ENCODE data around the gene PCNT. TPM values are rescaled to one million over a fixed set of nuclear protein-coding genes. Genes with fewer than 3 reads are reported as not detected.

PCNT gene
- total RNA-seq, 3 donors from 2014 or later (not counting 1 experiment from before 2014, with no cell fraction given) = 83.6 to 94.9 (median 84.0) TPM

DNA sequence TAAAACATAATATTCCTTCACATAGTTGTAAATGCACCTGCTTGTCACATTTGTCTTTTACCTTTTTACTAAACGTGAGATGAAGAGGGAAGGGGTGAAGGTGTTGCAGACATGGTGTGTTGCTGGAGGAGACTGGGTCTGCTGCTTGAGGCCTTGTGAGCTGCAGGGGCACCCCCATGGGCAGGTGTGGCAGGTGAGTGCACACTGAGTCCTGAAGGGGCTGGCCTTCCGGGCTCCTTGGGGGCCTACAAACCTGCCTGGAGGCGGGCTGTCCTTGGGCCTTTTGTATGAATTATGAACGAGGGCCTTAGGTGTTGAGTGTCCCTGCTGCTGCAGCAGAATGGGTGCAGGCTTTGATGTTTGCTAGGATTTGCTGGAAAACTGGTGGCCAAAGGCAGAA is 3.8 kb downstream of the PCNT start:
- no peak overlapping the region for H3K27ac Mint-ChIP-seq
- no peak overlapping the region for H3K4me3 Mint-ChIP-seq
- Histone ChIP-seq H3K27me3 (ENCODE audit: control insufficient read depth, insufficient read depth, low read length) (no peaks in the 10 kb centered on the region), H3K9me3 (ENCODE audit: control insufficient read depth, insufficient read depth, low read length) (no peaks in the 10 kb centered on the region), H3K4me1 (ENCODE audit: control insufficient read depth, insufficient read depth, low read length) (peaks cover 14% of the 10 kb centered on the region), H3K27ac (ENCODE audit: low read length) (no peak overlapping the region), H3K36me3 (ENCODE audit: control insufficient read depth, insufficient read depth, low read length) (peaks cover 9% of the 10 kb centered on the region), H3K4me3 (ENCODE audit: low read length) (no peak overlapping the region)
- H3K9me3 Mint-ChIP-seq = no peaks in the 10 kb centered on the region
- ATAC-seq (no peak), DNase-seq (no peak)
- WGBS (ENCODE audit: insufficient coverage) = 99% methylated on average over 4 of the region's 4 CpGs
- H3K4me1 Mint-ChIP-seq = peaks cover 17 to 24% of the 10 kb centered on the region in 2 donors
- TF ChIP-seq, protein P1, sequence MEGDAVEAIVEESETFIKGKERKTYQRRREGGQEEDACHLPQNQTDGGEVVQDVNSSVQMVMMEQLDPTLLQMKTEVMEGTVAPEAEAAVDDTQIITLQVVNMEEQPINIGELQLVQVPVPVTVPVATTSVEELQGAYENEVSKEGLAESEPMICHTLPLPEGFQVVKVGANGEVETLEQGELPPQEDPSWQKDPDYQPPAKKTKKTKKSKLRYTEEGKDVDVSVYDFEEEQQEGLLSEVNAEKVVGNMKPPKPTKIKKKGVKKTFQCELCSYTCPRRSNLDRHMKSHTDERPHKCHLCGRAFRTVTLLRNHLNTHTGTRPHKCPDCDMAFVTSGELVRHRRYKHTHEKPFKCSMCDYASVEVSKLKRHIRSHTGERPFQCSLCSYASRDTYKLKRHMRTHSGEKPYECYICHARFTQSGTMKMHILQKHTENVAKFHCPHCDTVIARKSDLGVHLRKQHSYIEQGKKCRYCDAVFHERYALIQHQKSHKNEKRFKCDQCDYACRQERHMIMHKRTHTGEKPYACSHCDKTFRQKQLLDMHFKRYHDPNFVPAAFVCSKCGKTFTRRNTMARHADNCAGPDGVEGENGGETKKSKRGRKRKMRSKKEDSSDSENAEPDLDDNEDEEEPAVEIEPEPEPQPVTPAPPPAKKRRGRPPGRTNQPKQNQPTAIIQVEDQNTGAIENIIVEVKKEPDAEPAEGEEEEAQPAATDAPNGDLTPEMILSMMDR (IDR thresholded peaks at IDR 0.05) = no peak
- H3K27me3 Mint-ChIP-seq (ENCODE audit: low read depth in 2 of 2) = no peaks in the 10 kb centered on the region
- H3K36me3 Mint-ChIP-seq = no peaks in the 10 kb centered on the region
- intact Hi-C loops (cut with micrococcal nuclease) = loop anchor here (10.0 kb wide), 1 partner anchor 127 kb away; the partner anchor contains the start of gene DIP2A

GRCh38 chr21:46328151-46328550 is 4.2 kb downstream of the PCNT start:
- no peak for DNase-seq
- no peak for ATAC-seq
- no peaks in the 10 kb centered on the region for H3K27me3 ChIP-seq (ENCODE audit: control insufficient read depth, insufficient read depth, low read length)
- no peak overlapping the region for H3K4me3 ChIP-seq (ENCODE audit: low read length)
- no peaks in the 10 kb centered on the region for H3K9me3 Mint-ChIP-seq
- no peaks in the 10 kb centered on the region for H3K27me3 Mint-ChIP-seq (ENCODE audit: low read depth in 2 of 2)
- intact Hi-C loops (cut with micrococcal nuclease) = loop anchor here (10.0 kb wide), 1 partner anchor 127 kb away; the partner anchor contains the start of gene DIP2A
- H3K36me3 ChIP-seq (ENCODE audit: control insufficient read depth, insufficient read depth, low read length) = peaks cover 9% of the 10 kb centered on the region
- no peak overlapping the region for H3K4me3 Mint-ChIP-seq
- H3K36me3 Mint-ChIP-seq = no peaks in the 10 kb centered on the region
- no peak overlapping the region for H3K27ac ChIP-seq (ENCODE audit: low read length)
- TF ChIP-seq, protein P1 (IDR thresholded peaks at IDR 0.05) = no peak
- H3K4me1 ChIP-seq (ENCODE audit: control insufficient read depth, insufficient read depth, low read length) = peaks cover 9% of the 10 kb centered on the region
- no peak overlapping the region for H3K27ac Mint-ChIP-seq
- H3K4me1 Mint-ChIP-seq = peaks cover 14 to 21% of the 10 kb centered on the region in 2 donors
- WGBS (ENCODE audit: insufficient coverage) = 87% methylated on average over 5 of the region's 5 CpGs
- H3K9me3 ChIP-seq (ENCODE audit: control insufficient read depth, insufficient read depth, low read length) = no peaks in the 10 kb centered on the region

GRCh38 chr21:46329796-46330195 is 5.8 kb downstream of the PCNT start:
- Mint-ChIP-seq H3K36me3 (no peaks in the 10 kb centered on the region), H3K27me3 (ENCODE audit: low read depth in 2 of 2) (no peaks in the 10 kb centered on the region), H3K4me3 (no peak overlapping the region), H3K27ac (no peak overlapping the region), H3K4me1 (peaks cover 13% of the 10 kb centered on the region in 2 donors), H3K9me3 (no peaks in the 10 kb centered on the region)
- intact Hi-C loops (cut with micrococcal nuclease) = loop anchor here (10.0 kb wide), 1 partner anchor 125 kb away; the partner anchor contains the start of gene DIP2A
- peaks cover 6% of the 10 kb centered on the region for H3K4me1 ChIP-seq (ENCODE audit: control insufficient read depth, insufficient read depth, low read length)
- no peak overlapping the region for H3K4me3 ChIP-seq (ENCODE audit: low read length)
- H3K27ac ChIP-seq (ENCODE audit: low read length) = no peak overlapping the region
- ATAC-seq = no peak
- DNase-seq = no peak
- TF ChIP-seq, protein P1 (IDR thresholded peaks at IDR 0.05) = no peak
- 100% methylated on average over 2 of the region's 2 CpGs for WGBS (ENCODE audit: insufficient coverage)
- H3K36me3 ChIP-seq (ENCODE audit: control insufficient read depth, insufficient read depth, low read length) = peaks cover 15% of the 10 kb centered on the region
- H3K27me3 ChIP-seq (ENCODE audit: control insufficient read depth, insufficient read depth, low read length) = no peaks in the 10 kb centered on the region
- H3K9me3 ChIP-seq (ENCODE audit: control insufficient read depth, insufficient read depth, low read length) = no peaks in the 10 kb centered on the region

Data from natural killer cell (primary cell).